ENCODE results near the gene FBRSL1.

Gene FBRSL1

DNA sequence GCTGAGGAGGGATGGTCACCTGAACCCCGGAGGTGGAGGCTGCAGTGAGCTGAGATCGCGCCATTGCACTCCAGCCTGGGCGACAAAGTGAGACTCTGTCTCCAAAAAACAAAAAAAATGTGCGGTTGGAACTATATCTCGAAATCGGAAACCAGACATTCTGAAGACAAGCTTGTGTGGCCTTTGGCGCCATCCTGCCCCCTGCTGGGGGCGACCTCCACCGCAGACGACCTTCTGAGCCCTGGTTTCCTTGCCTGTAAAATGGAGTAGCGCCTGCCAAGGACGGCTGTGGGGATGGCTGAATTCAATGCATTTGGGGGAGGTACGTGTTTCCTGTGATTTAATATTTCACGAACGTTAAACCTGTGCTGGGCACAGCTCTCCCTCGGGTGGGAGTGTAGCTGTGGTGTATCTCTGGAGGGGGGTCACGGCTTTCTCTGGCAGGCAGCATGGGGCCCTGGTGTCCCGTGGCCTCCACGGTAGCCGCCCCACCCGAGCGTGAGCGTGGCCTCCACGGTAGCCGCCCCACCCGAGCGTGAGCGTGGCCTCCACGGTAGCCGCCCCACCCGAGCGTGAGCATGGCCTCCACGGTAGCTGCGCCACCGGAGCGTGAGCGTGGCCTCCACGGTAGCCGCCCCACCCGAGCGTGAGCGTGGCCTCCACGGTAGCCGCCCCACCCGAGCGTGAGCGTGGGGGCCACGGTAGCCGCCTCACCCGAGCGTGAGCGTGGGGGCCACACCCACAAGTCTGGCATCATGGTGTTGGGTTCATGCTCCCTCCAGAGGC, 65.1 kb downstream of the FBRSL1 start:
- no peak for TF ChIP-seq ZFP30 (CRISPR knock-in tag; IDR thresholded peaks at IDR 0.05)
- no peak for TF ChIP-seq ZFP3 (CRISPR knock-in tag; IDR thresholded peaks at IDR 0.05)
- TF ChIP-seq, protein P1, sequence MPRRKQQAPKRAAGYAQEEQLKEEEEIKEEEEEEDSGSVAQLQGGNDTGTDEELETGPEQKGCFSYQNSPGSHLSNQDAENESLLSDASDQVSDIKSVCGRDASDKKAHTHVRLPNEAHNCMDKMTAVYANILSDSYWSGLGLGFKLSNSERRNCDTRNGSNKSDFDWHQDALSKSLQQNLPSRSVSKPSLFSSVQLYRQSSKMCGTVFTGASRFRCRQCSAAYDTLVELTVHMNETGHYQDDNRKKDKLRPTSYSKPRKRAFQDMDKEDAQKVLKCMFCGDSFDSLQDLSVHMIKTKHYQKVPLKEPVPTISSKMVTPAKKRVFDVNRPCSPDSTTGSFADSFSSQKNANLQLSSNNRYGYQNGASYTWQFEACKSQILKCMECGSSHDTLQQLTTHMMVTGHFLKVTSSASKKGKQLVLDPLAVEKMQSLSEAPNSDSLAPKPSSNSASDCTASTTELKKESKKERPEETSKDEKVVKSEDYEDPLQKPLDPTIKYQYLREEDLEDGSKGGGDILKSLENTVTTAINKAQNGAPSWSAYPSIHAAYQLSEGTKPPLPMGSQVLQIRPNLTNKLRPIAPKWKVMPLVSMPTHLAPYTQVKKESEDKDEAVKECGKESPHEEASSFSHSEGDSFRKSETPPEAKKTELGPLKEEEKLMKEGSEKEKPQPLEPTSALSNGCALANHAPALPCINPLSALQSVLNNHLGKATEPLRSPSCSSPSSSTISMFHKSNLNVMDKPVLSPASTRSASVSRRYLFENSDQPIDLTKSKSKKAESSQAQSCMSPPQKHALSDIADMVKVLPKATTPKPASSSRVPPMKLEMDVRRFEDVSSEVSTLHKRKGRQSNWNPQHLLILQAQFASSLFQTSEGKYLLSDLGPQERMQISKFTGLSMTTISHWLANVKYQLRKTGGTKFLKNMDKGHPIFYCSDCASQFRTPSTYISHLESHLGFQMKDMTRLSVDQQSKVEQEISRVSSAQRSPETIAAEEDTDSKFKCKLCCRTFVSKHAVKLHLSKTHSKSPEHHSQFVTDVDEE (CRISPR knock-in tag; IDR thresholded peaks at IDR 0.05): no peak
- TF ChIP-seq, protein P2, sequence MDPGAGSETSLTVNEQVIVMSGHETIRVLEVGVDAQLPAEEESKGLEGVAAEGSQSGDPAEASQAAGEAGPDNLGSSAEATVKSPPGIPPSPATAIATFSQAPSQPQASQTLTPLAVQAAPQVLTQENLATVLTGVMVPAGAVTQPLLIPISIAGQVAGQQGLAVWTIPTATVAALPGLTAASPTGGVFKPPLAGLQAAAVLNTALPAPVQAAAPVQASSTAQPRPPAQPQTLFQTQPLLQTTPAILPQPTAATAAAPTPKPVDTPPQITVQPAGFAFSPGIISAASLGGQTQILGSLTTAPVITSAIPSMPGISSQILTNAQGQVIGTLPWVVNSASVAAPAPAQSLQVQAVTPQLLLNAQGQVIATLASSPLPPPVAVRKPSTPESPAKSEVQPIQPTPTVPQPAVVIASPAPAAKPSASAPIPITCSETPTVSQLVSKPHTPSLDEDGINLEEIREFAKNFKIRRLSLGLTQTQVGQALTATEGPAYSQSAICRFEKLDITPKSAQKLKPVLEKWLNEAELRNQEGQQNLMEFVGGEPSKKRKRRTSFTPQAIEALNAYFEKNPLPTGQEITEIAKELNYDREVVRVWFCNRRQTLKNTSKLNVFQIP (CRISPR knock-in tag; IDR thresholded peaks at IDR 0.05; ENCODE audit: borderline replicate concordance, low read depth): no peak
- no peak for TF ChIP-seq ZNF8 (CRISPR knock-in tag; IDR thresholded peaks at IDR 0.05)
- no peak for TF ChIP-seq BACH2 (CRISPR knock-in tag; IDR thresholded peaks at IDR 0.05; ENCODE audit: borderline replicate concordance)
- no peak for TF ChIP-seq ISL1 (CRISPR knock-in tag; IDR thresholded peaks at IDR 0.05)
- TF ChIP-seq ZNF70 (CRISPR knock-in tag; IDR thresholded peaks at IDR 0.05): no peak
- no peak for TF ChIP-seq GLIS3 (CRISPR knock-in tag; IDR thresholded peaks at IDR 0.05)
- TF ChIP-seq, protein P3, sequence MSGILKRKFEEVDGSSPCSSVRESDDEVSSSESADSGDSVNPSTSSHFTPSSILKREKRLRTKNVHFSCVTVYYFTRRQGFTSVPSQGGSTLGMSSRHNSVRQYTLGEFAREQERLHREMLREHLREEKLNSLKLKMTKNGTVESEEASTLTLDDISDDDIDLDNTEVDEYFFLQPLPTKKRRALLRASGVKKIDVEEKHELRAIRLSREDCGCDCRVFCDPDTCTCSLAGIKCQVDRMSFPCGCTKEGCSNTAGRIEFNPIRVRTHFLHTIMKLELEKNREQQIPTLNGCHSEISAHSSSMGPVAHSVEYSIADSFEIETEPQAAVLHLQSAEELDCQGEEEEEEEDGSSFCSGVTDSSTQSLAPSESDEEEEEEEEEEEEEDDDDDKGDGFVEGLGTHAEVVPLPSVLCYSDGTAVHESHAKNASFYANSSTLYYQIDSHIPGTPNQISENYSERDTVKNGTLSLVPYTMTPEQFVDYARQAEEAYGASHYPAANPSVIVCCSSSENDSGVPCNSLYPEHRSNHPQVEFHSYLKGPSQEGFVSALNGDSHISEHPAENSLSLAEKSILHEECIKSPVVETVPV (CRISPR knock-in tag; IDR thresholded peaks at IDR 0.05): no peak
- no peak for TF ChIP-seq CSDC2 (CRISPR knock-in tag; IDR thresholded peaks at IDR 0.05)
- TF ChIP-seq TCF4 (CRISPR knock-in tag; IDR thresholded peaks at IDR 0.05; ENCODE audit: borderline replicate concordance): no peak
- TF ChIP-seq TOX (CRISPR knock-in tag; IDR thresholded peaks at IDR 0.05; ENCODE audit: borderline replicate concordance): no peak

DNA sequence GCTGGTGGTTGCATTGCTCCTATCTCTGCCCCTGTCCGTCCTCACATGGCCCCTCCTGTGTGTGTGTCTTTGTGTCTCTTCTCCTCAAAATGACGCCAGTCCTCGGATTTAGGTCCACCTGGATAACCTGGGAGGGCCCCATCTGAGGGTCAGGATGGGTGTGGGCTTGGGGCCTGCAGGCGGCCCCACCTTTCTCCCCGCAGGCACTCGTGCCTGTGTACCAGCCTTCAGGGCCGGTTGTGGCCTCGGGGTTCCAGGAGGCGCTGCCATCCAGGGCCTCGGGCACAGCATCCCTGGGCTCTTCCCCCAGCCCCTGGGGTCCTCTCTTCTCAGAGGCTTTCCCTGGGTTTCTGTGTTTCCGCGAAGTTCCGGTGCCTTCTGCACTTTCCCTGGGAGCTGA, 65.7 kb downstream of the FBRSL1 start:
- TF ChIP-seq GLIS3 (CRISPR knock-in tag; IDR thresholded peaks at IDR 0.05) (no peak), PPARA (CRISPR knock-in tag; IDR thresholded peaks at IDR 0.05; ENCODE audit: borderline replicate concordance) (no peak), BACH2 (CRISPR knock-in tag; IDR thresholded peaks at IDR 0.05; ENCODE audit: borderline replicate concordance) (no peak), ZNF70 (CRISPR knock-in tag; IDR thresholded peaks at IDR 0.05) (no peak), RARB (CRISPR knock-in tag; IDR thresholded peaks at IDR 0.05) (no peak), SNAI2 (CRISPR knock-in tag; IDR thresholded peaks at IDR 0.05) (no peak), ZFP3 (CRISPR knock-in tag; IDR thresholded peaks at IDR 0.05) (no peak), ZFP30 (CRISPR knock-in tag; IDR thresholded peaks at IDR 0.05) (no peak), TCF4 (CRISPR knock-in tag; IDR thresholded peaks at IDR 0.05; ENCODE audit: borderline replicate concordance) (no peak), ZNF565 (CRISPR knock-in tag; conservative IDR thresholded peaks at IDR 0.05; ENCODE audit: low read depth) (no peak), ARNTL (CRISPR knock-in tag; IDR thresholded peaks at IDR 0.05; ENCODE audit: borderline replicate concordance, low read depth) (no peak), ZC3H10 (CRISPR knock-in tag; IDR thresholded peaks at IDR 0.05) (no peak)
- TF ChIP-seq, protein P1 (CRISPR knock-in tag; IDR thresholded peaks at IDR 0.05): no peak
- TF ChIP-seq, protein P3 (CRISPR knock-in tag; IDR thresholded peaks at IDR 0.05): no peak
- TF ChIP-seq, protein P2 (CRISPR knock-in tag; IDR thresholded peaks at IDR 0.05; ENCODE audit: borderline replicate concordance, low read depth): no peak
- no peak for ATAC-seq

More for the DNA sequence above, 65.1 kb downstream of the FBRSL1 start:
- no peak for ATAC-seq
